ENCODE measurements around the gene EMILIN1. TPM values are rescaled to one million over a fixed set of nuclear protein-coding genes. Genes with fewer than 3 reads are reported as not detected.

The EMILIN1 gene
- total and polyA plus RNA-seq, 2 donors (not counting 1 experiment from before 2014, with no cell fraction given): 0.24 to 0.52 TPM

GRCh38 chr2:27094353-27094984 lies 16.1 kb downstream of the EMILIN1 start:
- Mint-ChIP-seq H3K9me3 (ENCODE audit: insufficient read depth) (no peaks in the 10 kb centered on the region), H3K4me1 (peaks cover 11% of the 10 kb centered on the region), H3K27me3 (no peaks in the 10 kb centered on the region), H3K27ac (no peak overlapping the region), H3K4me3 (no peak overlapping the region)
- TF ChIP-seq, protein P1, sequence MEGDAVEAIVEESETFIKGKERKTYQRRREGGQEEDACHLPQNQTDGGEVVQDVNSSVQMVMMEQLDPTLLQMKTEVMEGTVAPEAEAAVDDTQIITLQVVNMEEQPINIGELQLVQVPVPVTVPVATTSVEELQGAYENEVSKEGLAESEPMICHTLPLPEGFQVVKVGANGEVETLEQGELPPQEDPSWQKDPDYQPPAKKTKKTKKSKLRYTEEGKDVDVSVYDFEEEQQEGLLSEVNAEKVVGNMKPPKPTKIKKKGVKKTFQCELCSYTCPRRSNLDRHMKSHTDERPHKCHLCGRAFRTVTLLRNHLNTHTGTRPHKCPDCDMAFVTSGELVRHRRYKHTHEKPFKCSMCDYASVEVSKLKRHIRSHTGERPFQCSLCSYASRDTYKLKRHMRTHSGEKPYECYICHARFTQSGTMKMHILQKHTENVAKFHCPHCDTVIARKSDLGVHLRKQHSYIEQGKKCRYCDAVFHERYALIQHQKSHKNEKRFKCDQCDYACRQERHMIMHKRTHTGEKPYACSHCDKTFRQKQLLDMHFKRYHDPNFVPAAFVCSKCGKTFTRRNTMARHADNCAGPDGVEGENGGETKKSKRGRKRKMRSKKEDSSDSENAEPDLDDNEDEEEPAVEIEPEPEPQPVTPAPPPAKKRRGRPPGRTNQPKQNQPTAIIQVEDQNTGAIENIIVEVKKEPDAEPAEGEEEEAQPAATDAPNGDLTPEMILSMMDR (IDR thresholded peaks at IDR 0.05): no peak
- no peaks in the 10 kb centered on the region for H4K20me1 ChIP-seq (ENCODE audit: control insufficient read depth, insufficient read depth, low read length, poor library complexity, severe bottlenecking)
- H3K4me3 ChIP-seq (ENCODE audit: control extremely low read depth in 1 of 5, extremely low read depth in 1 of 5, insufficient read depth in 1 of 5, low read depth in 2 of 5, low read length in 4 of 5): no peak overlapping the region
- H2AFZ ChIP-seq (ENCODE audit: insufficient read depth, low read depth, low read length, poor library complexity, severe bottlenecking): no peak overlapping the region
- ChIA-PET POLR2A (no interaction called here), CTCF (interaction anchor here (0.8 to 8.8 kb wide), 4 partner anchors 12 to 209 kb away, joined by 3 to 143 read pairs (median 4); partner anchors contain the start of gene TRIM54)
- no peaks in the 10 kb centered on the region for H3K9me3 ChIP-seq (ENCODE audit: control extremely low read depth in 1 of 3, control insufficient read depth in 2 of 3, insufficient read depth in 1 of 3, low read length in 2 of 3)
- no peaks in the 10 kb centered on the region for H3K27me3 ChIP-seq (replicated peaks in 1 of 4; ENCODE audit: control extremely low read depth in 1 of 4, control insufficient read depth in 3 of 4, insufficient read depth in 4 of 4, low read length in 3 of 4)
- H3K4me2 ChIP-seq (replicated peaks; ENCODE audit: low read depth, low read length, poor library complexity, severe bottlenecking): no peak overlapping the region
- 96% methylated on average over 22 of the region's 24 CpGs for WGBS (ENCODE audit: insufficient coverage)
- H3K36me3 ChIP-seq (replicated peaks in 1 of 2; ENCODE audit: control extremely low read depth in 1 of 2, control insufficient read depth in 1 of 2, extremely low read depth in 1 of 2, insufficient read depth in 2 of 2, low read length in 1 of 2): no peaks in the 10 kb centered on the region
- H3K4me1 ChIP-seq (ENCODE audit: control insufficient read depth in 2 of 2, insufficient read depth in 2 of 2, low read length in 2 of 2): peaks cover 6 to 9% of the 10 kb centered on the region in 2 donors
- no peak overlapping the region for H3K9ac ChIP-seq (ENCODE audit: low read length)
- H3K79me2 ChIP-seq (ENCODE audit: control insufficient read depth, insufficient read depth, low read length): no peaks in the 10 kb centered on the region
- no peak for ATAC-seq (ENCODE audit: low read depth)
- H3K27ac ChIP-seq (ENCODE audit: low read length in 2 of 2): no peak overlapping the region
- intact Hi-C loops (cut with micrococcal nuclease): no loop called here
- no peak for DNase-seq

- no peak overlapping the region for H3K9ac ChIP-seq (ENCODE audit: low read length)
- 94% methylated on average over 2 of the region's 2 CpGs for WGBS (ENCODE audit: insufficient coverage)
- H2AFZ ChIP-seq (ENCODE audit: insufficient read depth, low read depth, low read length, poor library complexity, severe bottlenecking): no peak overlapping the region
- H3K79me2 ChIP-seq (ENCODE audit: control insufficient read depth, insufficient read depth, low read length): no peaks in the 10 kb centered on the region
- H3K27ac ChIP-seq (ENCODE audit: low read length in 2 of 2): no peak overlapping the region
- H3K4me1 ChIP-seq (ENCODE audit: control insufficient read depth in 2 of 2, insufficient read depth in 2 of 2, low read length in 2 of 2): peaks cover 6 to 9% of the 10 kb centered on the region in 2 donors
- ChIA-PET POLR2A (no interaction called here), CTCF (interaction anchor here (1.2 to 8.8 kb wide), 3 partner anchors 11 to 185 kb away, joined by 4 to 143 read pairs (median 11); partner anchors contain the start of gene TRIM54)
- no peak for TF ChIP-seq EZH2 (IDR thresholded peaks at IDR 0.05; ENCODE audit: borderline replicate concordance, insufficient read depth, low read depth, low read length, poor library complexity, severe bottlenecking)
- TF ChIP-seq, protein P1 (IDR thresholded peaks at IDR 0.05): no peak
- H4K20me1 ChIP-seq (ENCODE audit: control insufficient read depth, insufficient read depth, low read length, poor library complexity, severe bottlenecking): no peaks in the 10 kb centered on the region
- no peak overlapping the region for H3K4me2 ChIP-seq (replicated peaks; ENCODE audit: low read depth, low read length, poor library complexity, severe bottlenecking)
- no peaks in the 10 kb centered on the region for H3K9me3 ChIP-seq (ENCODE audit: control extremely low read depth in 1 of 3, control insufficient read depth in 2 of 3, insufficient read depth in 1 of 3, low read length in 2 of 3)
- peaks cover 11% of the 10 kb centered on the region for H3K4me1 Mint-ChIP-seq
- H3K4me3 Mint-ChIP-seq: peak overlapping the region; percentile 81
- H3K4me3 ChIP-seq (ENCODE audit: control extremely low read depth in 1 of 5, extremely low read depth in 1 of 5, insufficient read depth in 1 of 5, low read depth in 2 of 5, low read length in 4 of 5): no peak overlapping the region
- no peaks in the 10 kb centered on the region for H3K27me3 Mint-ChIP-seq
- no peak for DNase-seq
- H3K27ac Mint-ChIP-seq: no peak overlapping the region
- ATAC-seq (ENCODE audit: low read depth): no peak
- no peaks in the 10 kb centered on the region for H3K27me3 ChIP-seq (replicated peaks in 1 of 4; ENCODE audit: control extremely low read depth in 1 of 4, control insufficient read depth in 3 of 4, insufficient read depth in 4 of 4, low read length in 3 of 4)
- no peaks in the 10 kb centered on the region for H3K9me3 Mint-ChIP-seq (ENCODE audit: insufficient read depth)
- intact Hi-C loops (cut with micrococcal nuclease): loop anchor here (5.0 kb wide), 1 partner anchor 587 kb away; no protein-coding TSS in a partner anchor
- H3K36me3 ChIP-seq (replicated peaks in 1 of 2; ENCODE audit: control extremely low read depth in 1 of 2, control insufficient read depth in 1 of 2, extremely low read depth in 1 of 2, insufficient read depth in 2 of 2, low read length in 1 of 2): no peaks in the 10 kb centered on the region
These were observed 17.0 kb downstream of the EMILIN1 start for GRCh38 chr2:27095427-27095744.
